NB4 (cell line): ENCODE data around the gene CALHM3.

Experiments
- POLR2A ChIP-seq: IDR thresholded peaks from 2 replicates; pipeline ENCODE4 v1.6.1; 2011; ENCODE audit warnings: mild to moderate bottlenecking; ENCODE audit not compliant: insufficient read length; ENCODE audit errors: extremely low read depth
- TF ChIP-seq, protein P1 (sequence below): IDR thresholded peaks from one replicate; pipeline ENCODE4 v1.5.1; 2012; ENCODE audit warnings: low read depth, low read length
- TF ChIP-seq, protein P2 (sequence below): IDR thresholded peaks from 2 replicates; pipeline ENCODE4 v1.6.1; 2011; ENCODE audit warnings: low read depth, low read length

DNA sequence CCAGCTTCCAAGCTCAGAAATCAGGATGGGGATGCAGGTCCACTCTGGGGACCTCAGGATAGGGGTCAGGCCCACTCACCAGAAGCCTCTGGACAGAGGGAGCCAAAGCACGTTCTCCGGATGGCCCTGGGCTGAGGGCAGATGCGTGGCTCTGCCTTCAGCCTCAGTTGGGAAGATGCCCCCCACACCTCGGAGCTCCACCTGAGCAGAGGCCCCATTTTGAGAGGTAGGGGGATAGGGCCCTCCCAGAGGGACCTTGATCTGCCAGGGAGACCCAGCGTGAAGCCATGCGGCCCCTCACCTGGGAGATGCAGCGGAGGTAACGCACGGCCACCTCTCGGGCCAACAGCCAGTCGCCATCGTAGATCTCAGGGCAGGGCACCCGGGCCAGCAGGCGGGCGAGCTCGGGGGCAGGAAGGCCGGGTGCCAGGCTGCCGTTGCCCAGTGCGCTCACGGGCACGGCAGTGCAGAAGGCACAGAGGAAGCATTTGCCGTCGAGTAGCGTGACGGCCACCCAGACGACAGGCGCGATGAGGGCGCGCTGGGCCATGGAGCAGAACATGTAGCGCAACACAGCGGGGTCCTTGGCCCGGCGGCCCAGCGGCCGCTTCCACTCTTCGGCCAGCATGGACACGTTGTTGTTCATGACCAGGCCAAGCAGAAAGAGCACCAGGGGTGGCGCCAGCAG, 21.0 kb downstream of the CALHM3 start:
- TF ChIP-seq, protein P1, sequence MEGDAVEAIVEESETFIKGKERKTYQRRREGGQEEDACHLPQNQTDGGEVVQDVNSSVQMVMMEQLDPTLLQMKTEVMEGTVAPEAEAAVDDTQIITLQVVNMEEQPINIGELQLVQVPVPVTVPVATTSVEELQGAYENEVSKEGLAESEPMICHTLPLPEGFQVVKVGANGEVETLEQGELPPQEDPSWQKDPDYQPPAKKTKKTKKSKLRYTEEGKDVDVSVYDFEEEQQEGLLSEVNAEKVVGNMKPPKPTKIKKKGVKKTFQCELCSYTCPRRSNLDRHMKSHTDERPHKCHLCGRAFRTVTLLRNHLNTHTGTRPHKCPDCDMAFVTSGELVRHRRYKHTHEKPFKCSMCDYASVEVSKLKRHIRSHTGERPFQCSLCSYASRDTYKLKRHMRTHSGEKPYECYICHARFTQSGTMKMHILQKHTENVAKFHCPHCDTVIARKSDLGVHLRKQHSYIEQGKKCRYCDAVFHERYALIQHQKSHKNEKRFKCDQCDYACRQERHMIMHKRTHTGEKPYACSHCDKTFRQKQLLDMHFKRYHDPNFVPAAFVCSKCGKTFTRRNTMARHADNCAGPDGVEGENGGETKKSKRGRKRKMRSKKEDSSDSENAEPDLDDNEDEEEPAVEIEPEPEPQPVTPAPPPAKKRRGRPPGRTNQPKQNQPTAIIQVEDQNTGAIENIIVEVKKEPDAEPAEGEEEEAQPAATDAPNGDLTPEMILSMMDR, result no peak
- no peak for TF ChIP-seq POLR2A
- TF ChIP-seq, protein P2, sequence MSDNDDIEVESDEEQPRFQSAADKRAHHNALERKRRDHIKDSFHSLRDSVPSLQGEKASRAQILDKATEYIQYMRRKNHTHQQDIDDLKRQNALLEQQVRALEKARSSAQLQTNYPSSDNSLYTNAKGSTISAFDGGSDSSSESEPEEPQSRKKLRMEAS, result no peak
